GM21515 (cell line): ENCODE data around the gene LATS1.
A peak's percentile ranks its signal among the peaks of the same experiment; 100 is the strongest.
"Not testable (repeated sequence)": the region's sequence is repeated elsewhere in the genome, so short reads cannot be mapped to it uniquely, and the experiment has no call there.

Source experiments
- ATAC-seq: cut with Tn5 transposase; IDR thresholded peaks from one replicate; pipeline ENCODE4 v1.9.1; 2021; ENCODE audit not compliant: unreplicated experiment

The LATS1 gene

GRCh38 chr6:149680503-149680902 is 37.4 kb downstream of the LATS1 start:
- ATAC-seq: no peak

- not testable (repeated sequence) for ATAC-seq
These were observed 45.6 kb downstream of the LATS1 start for GRCh38 chr6:149672265-149672664.

GRCh38 chr6:149660028-149660427 is 57.9 kb downstream of the LATS1 start:
- ATAC-seq: no peak

GRCh38 chr6:149657441-149657840 is 60.5 kb downstream of the LATS1 start:
- no peak for ATAC-seq

GRCh38 chr6:149651056-149651455 is 66.8 kb downstream of the LATS1 start:
- no peak for ATAC-seq

GRCh38 chr6:149648148-149649145 is 69.5 kb downstream of the LATS1 start, which contains the start of gene KATNA1:
TSS of gene KATNA1 (minus strand) at chr6:149648714. CDS start at chr6:149638547, 10,167 bp downstream.
- peak; percentile 88 for ATAC-seq

GRCh38 chr6:149646599-149646998 is 71.3 kb downstream of the LATS1 start:
- ATAC-seq: no peak

GRCh38 chr6:149642829-149643580 is 74.9 kb downstream of the LATS1 start:
- ATAC-seq: no peak

GRCh38 chr6:149636124-149636523 is 81.8 kb downstream of the LATS1 start:
- ATAC-seq: no peak

- ATAC-seq: no peak
These were observed 83.6 kb downstream of the LATS1 start for GRCh38 chr6:149634315-149634714.

- ATAC-seq: peak; percentile 74
These were observed 88.9 kb downstream of the LATS1 start for GRCh38 chr6:149628875-149629510.

GRCh38 chr6:149627672-149628071 is 90.2 kb downstream of the LATS1 start:
- ATAC-seq: no peak

GRCh38 chr6:149615805-149616204 is 102.1 kb downstream of the LATS1 start:
- ATAC-seq: no peak

GRCh38 chr6:149614337-149614736 is 103.6 kb downstream of the LATS1 start:
- ATAC-seq: no peak

GRCh38 chr6:149608381-149608982 is 109.4 kb downstream of the LATS1 start:
- no peak for ATAC-seq
